Hindlimb muscle (tissue), 1 donor: ENCODE data around the gene UBXN1. TPM values are rescaled to one million over a fixed set of nuclear protein-coding genes. Genes with fewer than 3 reads are reported as not detected.
"Not testable (repeated sequence)": the region's sequence is repeated elsewhere in the genome, so short reads cannot be mapped to it uniquely, and the experiment has no call there.

Experiments used
- DNase-seq: peaks from one replicate; pipeline ENCODE4 v3.0.0-alpha.2; 2013
- polyA plus RNA-seq: library from polyadenylated mRNA; unstranded; fragments of 120-200 nt; gene quantifications from one replicate; pipeline ENCODE4 v1.2.1, GENCODE V29; 2013; ENCODE audit not compliant: insufficient read length

The UBXN1 gene
- polyA plus RNA-seq, 1 donor: 143 TPM

- DNase-seq: no peak
Observed at GRCh38 chr11:62708392-62708791, 29.5 kb upstream of the UBXN1 start.

DNA sequence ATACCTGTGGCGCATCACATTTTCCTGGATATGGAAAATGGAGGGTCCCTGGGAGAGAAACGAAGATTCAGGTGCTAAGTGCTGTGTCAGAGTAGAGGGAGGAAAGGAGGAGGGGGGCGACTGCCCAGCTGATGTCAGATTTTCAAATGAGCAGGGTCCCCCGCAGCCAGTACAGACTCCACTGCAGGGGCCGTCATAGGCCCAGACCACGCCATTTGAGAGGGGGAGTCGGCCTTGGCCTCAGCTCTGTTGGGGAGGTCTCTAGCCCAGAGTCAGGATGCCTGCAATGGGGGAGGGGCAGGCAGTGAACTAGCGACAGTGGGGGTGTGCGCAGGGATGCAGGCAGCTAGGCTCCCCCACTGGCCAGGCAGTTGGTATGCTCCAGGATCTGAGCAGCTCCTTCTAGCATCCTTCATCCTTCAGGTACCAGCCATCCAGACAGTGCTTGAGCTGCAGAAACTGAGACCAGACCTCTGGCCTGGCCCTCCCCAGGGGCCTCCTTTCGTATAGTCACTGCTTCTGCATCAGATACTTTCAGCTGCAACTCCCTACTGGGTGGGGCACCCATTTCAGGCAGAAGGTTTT lies 28.5 kb upstream of the UBXN1 start, which contains the start of the genes BSCL2 and GNG3:
BSCL2 (minus strand) TSS at position 148 of the 585 bp plus-strand sequence. CDS start 229 bp downstream, outside the sequence.
GNG3 (plus strand) TSS at position 400 of the 585 bp plus-strand sequence. CDS start 620 bp downstream, outside the sequence.
- DNase-seq: no peak

DNA sequence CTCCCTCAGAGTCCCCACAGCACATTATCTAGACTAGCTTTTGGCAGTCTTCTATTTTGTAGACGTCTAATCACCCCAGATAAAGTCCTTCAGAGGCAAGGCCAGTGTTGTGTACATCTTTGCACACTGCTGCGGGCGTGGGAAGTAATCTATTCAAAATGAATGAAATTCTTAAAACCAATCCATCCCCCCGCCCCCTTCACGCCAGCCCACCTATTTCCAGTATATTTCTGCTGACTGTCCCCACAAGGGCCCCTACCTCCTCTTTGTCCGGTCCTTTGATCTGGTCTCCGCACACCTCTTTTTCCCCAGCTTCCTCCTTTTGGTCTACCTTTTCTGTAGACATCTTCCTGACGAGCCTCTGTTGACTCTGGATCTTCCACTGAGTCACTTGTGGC lies 28.0 kb upstream of the UBXN1 start:
- no peak for DNase-seq

GRCh38 chr11:62705880-62706849 lies 27.3 kb upstream of the UBXN1 start:
- peak; percentile 90 for DNase-seq

GRCh38 chr11:62705413-62705812 lies 26.5 kb upstream of the UBXN1 start:
- no peak for DNase-seq

GRCh38 chr11:62703921-62704320 lies 25.0 kb upstream of the UBXN1 start:
- not testable (repeated sequence) for DNase-seq

DNA sequence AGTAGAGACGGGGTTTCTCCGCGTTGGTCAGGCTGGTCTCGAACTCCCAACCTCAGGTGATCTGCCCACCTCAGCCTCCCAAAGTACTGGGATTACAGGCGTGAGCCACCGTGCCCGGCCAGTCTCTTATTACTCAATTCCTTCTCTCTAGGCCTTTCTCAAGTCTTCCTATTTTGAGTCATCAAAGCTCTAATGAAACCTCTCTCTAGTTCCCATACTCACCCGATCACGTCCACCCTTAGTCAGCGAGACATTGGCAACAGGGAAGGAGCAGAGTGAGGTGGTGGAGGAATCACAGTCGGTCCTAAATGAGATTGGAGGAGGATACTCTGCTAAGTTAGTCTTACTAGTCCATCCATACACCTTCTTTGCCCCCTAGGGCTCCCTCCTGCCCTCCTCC lies 23.4 kb upstream of the UBXN1 start:
- DNase-seq: no peak

GRCh38 chr11:62694455-62695167 lies 15.7 kb upstream of the UBXN1 start:
- peak; percentile 80 for DNase-seq

- not testable (repeated sequence) for DNase-seq
Observed at GRCh38 chr11:62693624-62694023, 14.8 kb upstream of the UBXN1 start.

GRCh38 chr11:62689421-62690183 lies 10.7 kb upstream of the UBXN1 start, which contains the start of gene LRRN4CL:
Gene LRRN4CL (minus strand): TSS chr11:62689530. CDS start chr11:62688508, 1,022 bp downstream.
- peak; percentile 89 for DNase-seq

DNA sequence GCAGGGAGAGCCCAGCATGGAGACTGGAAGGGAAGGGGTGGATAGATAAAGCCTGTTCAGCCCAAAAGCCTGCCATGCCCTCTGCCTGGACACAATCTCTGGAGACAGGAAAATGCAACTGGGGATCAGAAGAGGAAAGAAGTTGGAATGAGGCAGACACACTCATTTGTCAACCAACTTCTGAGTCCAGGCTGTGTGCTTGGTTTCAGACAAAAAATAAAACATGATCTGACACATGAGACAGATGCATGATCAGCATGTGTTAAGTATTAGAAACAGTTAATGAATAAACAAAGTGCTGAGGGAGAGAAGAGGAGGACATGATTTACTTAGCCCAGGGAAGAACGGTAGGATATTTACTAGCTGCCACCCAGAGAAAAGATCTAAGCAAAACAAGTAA lies 9.6 kb upstream of the UBXN1 start:
- no peak for DNase-seq

GRCh38 chr11:62687508-62688396 lies 8.9 kb upstream of the UBXN1 start:
- no peak for DNase-seq

- DNase-seq: no peak
Observed at GRCh38 chr11:62682518-62682917, 3.6 kb upstream of the UBXN1 start.

GRCh38 chr11:62680825-62681240 lies 2.0 kb upstream of the UBXN1 start:
- no peak for DNase-seq

DNA sequence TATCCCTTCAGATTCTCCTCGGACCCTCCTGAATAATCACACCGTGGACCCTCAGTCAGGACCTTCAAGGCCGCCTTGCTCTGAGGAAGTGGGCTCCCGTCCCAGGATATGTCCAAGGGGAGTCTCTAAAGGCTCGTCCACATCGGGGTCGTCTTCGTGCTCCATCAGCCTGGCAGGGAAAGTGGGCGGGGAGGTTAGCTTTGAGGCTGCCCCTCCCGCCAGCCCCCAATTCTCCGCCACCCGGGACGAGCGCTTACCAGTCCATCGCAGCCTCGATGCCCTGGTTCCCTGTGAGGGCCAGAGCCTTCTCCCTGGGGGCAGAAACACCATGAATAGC lies 472 bp downstream of the UBXN1 start:
- no peak for DNase-seq

DNA sequence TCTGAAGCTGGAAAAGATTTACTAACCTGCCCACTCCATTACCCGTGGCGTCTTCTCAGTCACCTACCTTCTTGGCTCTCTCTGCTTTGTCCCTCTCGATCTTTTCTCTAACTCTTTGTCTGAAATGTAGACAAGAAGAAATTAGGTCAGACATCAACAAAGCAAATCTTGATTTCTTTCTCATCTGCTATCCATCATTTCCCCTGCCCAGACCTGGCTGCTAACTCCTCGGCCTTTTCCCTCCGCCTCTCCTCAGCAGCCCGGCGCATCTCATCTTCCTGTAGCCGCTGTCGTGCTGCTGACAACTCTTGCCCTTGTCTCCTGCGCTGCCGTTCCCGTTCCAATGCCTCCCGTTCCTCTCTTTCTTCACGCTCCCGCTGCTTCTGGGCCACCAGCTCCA lies 1.2 kb downstream of the UBXN1 start:
- no peak for DNase-seq

- DNase-seq: no peak
Observed at GRCh38 chr11:62677156-62677555, 1.7 kb downstream of the UBXN1 start.

DNA sequence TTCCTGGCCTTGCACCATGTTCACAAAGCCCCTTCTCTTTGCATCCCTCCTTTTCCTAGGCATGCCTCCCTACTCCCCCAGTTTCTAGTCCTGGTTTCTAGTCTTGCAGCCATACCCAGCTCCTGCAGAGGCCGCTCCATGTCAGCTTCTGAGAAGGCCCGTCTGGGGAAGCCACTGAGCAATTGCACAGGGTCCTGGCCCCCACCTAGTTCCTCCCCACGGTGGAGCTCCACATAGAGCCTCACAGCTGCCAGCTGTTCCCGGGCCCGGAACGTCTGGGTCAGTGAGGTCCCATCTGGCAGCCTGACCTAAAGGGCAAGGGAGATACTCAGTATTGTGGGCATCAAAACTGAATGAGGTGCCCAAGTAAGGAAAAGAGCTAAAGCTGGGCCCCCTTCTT lies 2.2 kb downstream of the UBXN1 start:
- DNase-seq: no peak

DNA sequence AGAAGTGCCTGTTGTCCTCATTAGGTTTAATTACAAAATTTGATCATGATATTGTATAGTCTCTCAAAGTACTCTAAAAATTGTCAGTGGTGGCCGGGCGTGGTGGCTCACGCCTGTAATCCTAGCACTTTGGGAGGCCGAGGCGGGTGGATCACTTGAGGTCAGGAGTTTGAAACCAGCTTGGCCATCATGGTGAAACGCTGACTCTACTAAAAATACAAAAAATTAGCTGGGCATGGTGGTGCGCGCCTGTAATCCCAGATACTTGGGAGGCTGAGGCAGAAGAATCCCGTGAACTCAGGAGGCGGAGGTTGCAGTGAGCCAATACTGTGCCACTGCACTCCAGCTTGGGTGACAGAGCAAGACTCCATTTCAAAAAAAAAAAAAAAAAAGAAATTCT lies 3.5 kb downstream of the UBXN1 start:
- not testable (repeated sequence) for DNase-seq

DNA sequence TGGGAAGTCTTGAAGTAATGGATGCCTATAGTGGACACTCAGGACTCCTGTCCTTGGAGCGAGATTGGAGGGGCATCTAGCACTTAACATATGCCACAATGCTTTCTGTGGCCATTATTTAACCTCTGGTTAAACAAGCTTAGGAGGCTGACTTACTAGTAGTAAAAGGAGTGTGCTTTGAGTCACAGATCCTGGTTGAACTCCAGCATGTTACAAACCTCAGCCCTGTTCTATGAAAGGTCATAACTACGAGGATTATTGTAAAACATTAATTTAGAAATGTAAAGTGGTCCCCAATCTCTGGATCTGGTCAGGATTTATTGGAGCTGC lies 5.7 kb downstream of the UBXN1 start:
- DNase-seq: no peak
